Measurements from ENCODE around the gene DVL1.

DNA sequence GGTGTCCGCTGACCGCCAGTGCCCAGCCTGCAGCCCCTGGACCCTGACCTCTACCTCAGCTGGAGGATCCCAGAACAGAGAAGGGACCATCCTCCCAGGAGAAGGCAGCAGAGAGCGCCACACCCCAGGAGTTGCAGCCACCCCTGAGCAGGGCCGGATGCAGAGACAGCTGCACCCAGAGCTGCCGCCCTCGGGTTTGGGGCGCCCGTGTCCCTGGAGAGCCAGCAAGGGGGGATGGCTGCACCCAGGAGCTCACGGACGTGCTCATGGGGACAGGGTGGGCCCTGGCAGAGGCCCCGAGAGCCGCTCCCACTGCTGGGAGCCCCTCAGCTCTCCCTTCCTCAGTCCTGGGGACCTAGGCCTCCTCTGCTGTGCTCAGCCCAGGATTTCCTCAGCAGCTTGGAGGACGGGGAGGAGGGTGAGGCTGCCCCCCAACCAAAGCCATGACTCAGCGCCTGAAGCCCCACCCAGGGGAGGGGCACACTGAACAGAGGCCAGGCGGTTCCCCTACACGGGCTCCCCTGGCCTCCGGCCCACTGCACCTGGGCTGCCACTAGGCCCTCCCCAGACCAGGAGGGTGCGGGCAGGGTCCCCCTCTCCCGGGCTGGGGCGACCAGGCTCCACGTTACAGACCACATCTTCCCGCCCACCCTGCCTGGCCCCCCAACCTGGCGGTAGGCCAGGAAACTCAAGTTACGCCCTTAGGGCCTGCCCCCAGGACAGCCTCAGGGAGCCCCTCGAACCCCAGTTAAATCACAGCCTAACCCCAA lies 43.7 kb downstream of the DVL1 start:
- TF ChIP-seq POLR2A (IDR thresholded peaks at IDR 0.05): no peak
- no peak for TF ChIP-seq CTCF (IDR thresholded peaks at IDR 0.05)
